Neutrophil (primary cell): ENCODE measurements around the gene CALN1.

ENCODE experiments used
- H3K27ac ChIP-seq: fragments of 200-600 bp; sonication (generic); 2 replicates; pipeline ENCODE4 v1.5.1; 2016; ENCODE audit warnings: mild to moderate bottlenecking, moderate library complexity
- H3K27me3 ChIP-seq: fragments of 200-600 bp; sonication (generic); 2 replicates; pipeline ENCODE4 v1.6.0; 2016; ENCODE audit warnings: mild to moderate bottlenecking
- H3K36me3 ChIP-seq: fragments of 200-600 bp; sonication (generic); 2 replicates; pipeline ENCODE4 v1.5.1; 2017
- H3K4me1 ChIP-seq, 2 experiments: fragments of 200-600 bp in 1 of 2; sonication (generic) in 1 of 2; 1 replicate in 1 of 2; 2 replicates in 1 of 2; pipeline versions ENCODE4 v1.5.1 to v1.6.1; 2013 to 2016; ENCODE audit warnings: low read depth in 1 of 2, low read length in 1 of 2, mild to moderate bottlenecking in 1 of 2, moderate library complexity in 1 of 2; ENCODE audit not compliant: control insufficient read depth in 1 of 2, insufficient read depth in 1 of 2
- H3K4me3 ChIP-seq, 2 experiments: fragments of 200-600 bp in 1 of 2; sonication (generic) in 1 of 2; 1 replicate in 1 of 2; 2 replicates in 1 of 2; pipeline ENCODE4 v1.5.1; 2013 to 2016; ENCODE audit warnings: low read depth in 1 of 2, low read length in 1 of 2, mild to moderate bottlenecking in 1 of 2, moderate library complexity in 1 of 2
- H3K9me3 ChIP-seq: fragments of 200-600 bp; sonication (generic); 2 replicates; pipeline ENCODE4 v1.5.1; 2016
- TF ChIP-seq, protein P1 (sequence below): fragments of 200-600 bp; sonication (generic); IDR thresholded peaks from 2 replicates; pipeline ENCODE4 v1.5.1; 2016; ENCODE audit warnings: antibody characterized with exemption

CALN1 gene

DNA sequence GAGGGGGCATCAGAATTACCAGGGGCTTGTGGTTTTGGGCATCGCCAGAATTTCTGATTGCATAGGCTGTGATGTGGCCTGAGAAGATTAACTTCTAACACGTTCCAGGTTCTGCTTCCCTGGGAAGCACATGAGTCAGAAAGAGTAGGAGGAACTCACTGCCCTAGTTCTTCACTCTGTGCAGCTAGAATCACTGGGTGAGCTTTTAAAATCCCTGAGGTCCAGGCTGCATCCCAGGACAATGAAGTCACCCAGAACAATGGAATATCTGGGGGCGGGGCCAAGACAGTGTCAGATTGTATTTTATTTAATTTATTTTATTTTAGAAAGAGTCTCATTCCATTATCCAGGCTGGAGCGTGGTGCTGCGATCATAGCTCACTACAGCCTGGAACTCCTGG lies 636.5 kb downstream of the CALN1 start:
- H3K27ac ChIP-seq: no peak overlapping the region
- H3K4me3 ChIP-seq: no peak overlapping the region
- no peaks in the 10 kb centered on the region for H3K36me3 ChIP-seq
- TF ChIP-seq, protein P1, sequence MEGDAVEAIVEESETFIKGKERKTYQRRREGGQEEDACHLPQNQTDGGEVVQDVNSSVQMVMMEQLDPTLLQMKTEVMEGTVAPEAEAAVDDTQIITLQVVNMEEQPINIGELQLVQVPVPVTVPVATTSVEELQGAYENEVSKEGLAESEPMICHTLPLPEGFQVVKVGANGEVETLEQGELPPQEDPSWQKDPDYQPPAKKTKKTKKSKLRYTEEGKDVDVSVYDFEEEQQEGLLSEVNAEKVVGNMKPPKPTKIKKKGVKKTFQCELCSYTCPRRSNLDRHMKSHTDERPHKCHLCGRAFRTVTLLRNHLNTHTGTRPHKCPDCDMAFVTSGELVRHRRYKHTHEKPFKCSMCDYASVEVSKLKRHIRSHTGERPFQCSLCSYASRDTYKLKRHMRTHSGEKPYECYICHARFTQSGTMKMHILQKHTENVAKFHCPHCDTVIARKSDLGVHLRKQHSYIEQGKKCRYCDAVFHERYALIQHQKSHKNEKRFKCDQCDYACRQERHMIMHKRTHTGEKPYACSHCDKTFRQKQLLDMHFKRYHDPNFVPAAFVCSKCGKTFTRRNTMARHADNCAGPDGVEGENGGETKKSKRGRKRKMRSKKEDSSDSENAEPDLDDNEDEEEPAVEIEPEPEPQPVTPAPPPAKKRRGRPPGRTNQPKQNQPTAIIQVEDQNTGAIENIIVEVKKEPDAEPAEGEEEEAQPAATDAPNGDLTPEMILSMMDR: no peak
- no peaks in the 10 kb centered on the region for H3K27me3 ChIP-seq
- no peaks in the 10 kb centered on the region for H3K4me1 ChIP-seq
- no peaks in the 10 kb centered on the region for H3K9me3 ChIP-seq

- Histone ChIP-seq H3K36me3 (no peaks in the 10 kb centered on the region), H3K27ac (no peak overlapping the region)
- TF ChIP-seq, protein P1: no peak
These were observed 639.4 kb downstream of the CALN1 start for GRCh38 chr7:71772779-71773178.

DNA sequence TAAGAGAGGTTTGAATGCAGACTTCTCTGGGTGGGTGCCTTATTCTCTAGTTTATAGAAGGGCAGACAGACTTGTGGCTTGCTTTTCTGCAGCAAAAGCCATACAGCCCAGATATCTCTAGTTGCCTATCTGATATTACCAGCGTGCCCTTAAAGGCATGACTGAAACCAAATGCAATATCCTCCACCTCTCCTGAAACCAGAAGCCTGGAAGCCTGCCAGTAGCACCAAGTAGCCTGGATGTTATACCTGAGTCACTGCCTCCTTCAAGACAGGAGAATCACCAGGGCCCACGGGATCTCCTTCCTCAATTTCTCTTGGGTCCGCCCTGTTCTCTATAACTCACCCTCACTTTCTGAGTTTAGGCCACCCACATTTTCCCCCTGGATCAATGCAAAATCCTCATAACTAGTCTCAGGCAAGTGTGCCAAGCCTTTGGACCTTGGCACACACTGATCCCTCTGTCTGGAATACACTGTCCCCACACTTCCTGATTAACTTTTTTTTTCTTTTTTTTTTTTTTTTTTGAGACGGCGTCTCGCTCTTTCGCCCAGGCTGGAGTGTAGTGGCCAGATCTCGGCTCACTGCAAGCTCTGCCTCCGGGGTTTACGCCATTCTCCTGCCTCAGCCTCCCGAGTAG lies 641.8 kb downstream of the CALN1 start:
- Histone ChIP-seq H3K27me3 (no peaks in the 10 kb centered on the region), H3K4me3 (no peak overlapping the region), H3K4me1 (no peaks in the 10 kb centered on the region), H3K9me3 (no peaks in the 10 kb centered on the region), H3K36me3 (no peaks in the 10 kb centered on the region), H3K27ac (no peak overlapping the region)
- TF ChIP-seq, protein P1: no peak

More at GRCh38 chr7:71772779-71773178, 639.4 kb downstream of the CALN1 start:
- H3K9me3 ChIP-seq: no peaks in the 10 kb centered on the region
- H3K27me3 ChIP-seq: no peaks in the 10 kb centered on the region
- H3K4me3 ChIP-seq: no peak overlapping the region
- H3K4me1 ChIP-seq: no peaks in the 10 kb centered on the region

DNA sequence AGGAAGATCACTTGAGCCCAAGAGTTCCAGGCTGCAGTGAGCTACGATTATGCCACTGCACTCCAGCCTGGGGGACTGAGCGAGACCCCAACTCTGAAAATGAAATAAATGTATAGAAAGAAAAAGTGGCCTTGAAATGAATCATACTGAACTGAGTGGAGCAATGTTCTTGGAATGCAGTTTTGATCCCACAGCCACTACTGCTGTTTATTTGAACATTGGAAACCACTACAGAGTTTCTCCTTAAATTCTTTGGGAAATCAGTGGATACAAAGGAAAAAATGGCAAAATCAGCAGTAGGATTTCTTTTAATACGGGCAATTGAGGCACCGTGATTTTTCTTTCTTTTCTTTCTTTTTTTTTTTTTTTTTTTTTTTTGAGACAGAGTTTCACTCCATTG lies 642.8 kb downstream of the CALN1 start:
- no peaks in the 10 kb centered on the region for H3K36me3 ChIP-seq
- no peaks in the 10 kb centered on the region for H3K27me3 ChIP-seq
- TF ChIP-seq, protein P1: no peak
- H3K4me3 ChIP-seq: no peak overlapping the region
- H3K9me3 ChIP-seq: no peaks in the 10 kb centered on the region
- no peaks in the 10 kb centered on the region for H3K4me1 ChIP-seq
- no peak overlapping the region for H3K27ac ChIP-seq

DNA sequence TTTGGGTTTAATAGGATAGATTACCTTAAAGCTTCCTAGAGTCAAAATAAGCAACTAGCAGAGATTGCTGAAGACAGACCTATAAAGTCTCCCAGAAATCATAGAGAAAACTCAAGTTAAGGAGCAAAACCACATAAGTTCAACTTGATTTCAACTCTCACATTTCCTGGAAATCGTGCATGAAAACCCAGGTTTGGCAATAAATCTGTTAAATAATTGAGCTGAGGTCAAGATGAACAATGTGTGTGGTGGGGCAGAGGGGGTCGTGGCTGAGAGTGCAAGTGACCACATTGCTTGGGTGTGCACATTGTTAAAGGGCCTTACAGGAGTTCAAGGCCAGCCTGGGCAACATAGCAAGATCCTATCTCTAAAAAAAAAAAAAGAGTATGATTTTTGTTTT lies 643.7 kb downstream of the CALN1 start:
- TF ChIP-seq, protein P1: no peak
- H3K27ac ChIP-seq: no peak overlapping the region
- no peaks in the 10 kb centered on the region for H3K9me3 ChIP-seq
- H3K4me1 ChIP-seq: no peaks in the 10 kb centered on the region
- H3K4me3 ChIP-seq: no peak overlapping the region
- no peaks in the 10 kb centered on the region for H3K36me3 ChIP-seq
- H3K27me3 ChIP-seq: no peaks in the 10 kb centered on the region

DNA sequence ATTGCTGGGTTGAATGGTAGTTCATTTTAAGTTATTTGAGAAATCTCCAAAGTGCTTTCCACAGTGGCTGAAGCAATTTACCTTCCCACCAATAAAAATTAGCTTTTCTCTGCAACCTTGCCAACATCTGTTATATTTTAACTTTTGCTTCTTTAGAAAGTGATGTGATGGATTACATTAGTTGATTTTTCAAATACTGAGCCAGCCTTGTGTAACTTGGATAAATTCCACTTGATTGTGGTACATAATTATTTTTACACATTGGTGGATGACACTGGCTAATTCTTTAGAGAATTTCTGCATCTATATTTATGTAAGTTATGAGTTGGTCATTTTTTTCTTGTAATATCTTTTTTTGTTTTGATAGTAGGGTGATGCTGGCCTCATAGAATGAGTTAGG lies 646.1 kb downstream of the CALN1 start:
- no peaks in the 10 kb centered on the region for H3K4me1 ChIP-seq
- no peaks in the 10 kb centered on the region for H3K27me3 ChIP-seq
- H3K4me3 ChIP-seq: no peak overlapping the region
- no peaks in the 10 kb centered on the region for H3K36me3 ChIP-seq
- TF ChIP-seq, protein P1: no peak
- H3K27ac ChIP-seq: no peak overlapping the region
- no peaks in the 10 kb centered on the region for H3K9me3 ChIP-seq
